H1 (cell line): ENCODE results near the gene ARHGAP23. TPM values are rescaled to one million over a fixed set of nuclear protein-coding genes. Genes with fewer than 3 reads are reported as not detected.

Source experiments
- ASH2L ChIP-seq: fragments of 200-600, 300-600 bp; sonication (generic); IDR thresholded peaks from one replicate; pipeline ENCODE4 v1.7.1; 2017; ENCODE audit warnings: low read length
- ATF2 ChIP-seq: IDR thresholded peaks from 2 replicates; pipeline ENCODE4 v1.6.1; 2012; ENCODE audit warnings: low read length, inconsistent platforms
- CEBPB ChIP-seq: IDR thresholded peaks from 2 replicates; pipeline ENCODE4 v1.6.1; 2012; ENCODE audit warnings: low read depth, low read length
- CREB1 ChIP-seq: IDR thresholded peaks from 2 replicates; pipeline ENCODE4 v1.6.1; 2012; ENCODE audit warnings: inconsistent platforms
- FOSL1 ChIP-seq: IDR thresholded peaks from 2 replicates; pipeline ENCODE4 v1.6.1; 2011; ENCODE audit warnings: mild to moderate bottlenecking, low read depth, low read length, moderate library complexity; ENCODE audit not compliant: insufficient read depth
- KDM4A ChIP-seq: IDR thresholded peaks from one replicate; pipeline ENCODE4 v1.7.1; 2012; ENCODE audit warnings: low read depth, mild to moderate bottlenecking, moderate library complexity, low read length, inconsistent platforms; ENCODE audit not compliant: severe bottlenecking
- POU5F1 ChIP-seq: IDR thresholded peaks from 2 replicates; pipeline ENCODE4 v1.6.1; 2011; ENCODE audit warnings: low read depth, mild to moderate bottlenecking, low read length, moderate library complexity
- RFX5 ChIP-seq: IDR thresholded peaks from 2 replicates; pipeline ENCODE4 v1.6.1; 2011; ENCODE audit warnings: low read depth, low read length, improper control_type of control experiment, borderline replicate concordance
- SAP30 ChIP-seq: fragments of 300-600 bp; sonication (generic); IDR thresholded peaks from 2 replicates; pipeline ENCODE4 v1.7.1; 2012; ENCODE audit warnings: low read length, moderate library complexity, mild to moderate bottlenecking, inconsistent platforms; ENCODE audit not compliant: insufficient read depth, insufficient replicate concordance
- SP2 ChIP-seq: IDR thresholded peaks from 2 replicates; pipeline ENCODE4 v1.6.1; 2012; ENCODE audit warnings: mild to moderate bottlenecking, low read length, inconsistent platforms
- SP4 ChIP-seq: IDR thresholded peaks from 2 replicates; pipeline ENCODE4 v1.6.1; 2012; ENCODE audit warnings: low read length, inconsistent platforms
- TAF1 ChIP-seq: IDR thresholded peaks from 2 replicates; pipeline ENCODE4 v1.6.1; 2011; ENCODE audit warnings: mild to moderate bottlenecking, low read depth, low read length
- TAF7 ChIP-seq: optimal IDR thresholded peaks from 2 replicates; pipeline ENCODE3; 2011; ENCODE audit warnings: low read depth, mild to moderate bottlenecking, inconsistent platforms, low read length, moderate library complexity, borderline replicate concordance
- polyA plus RNA-seq, 7 experiments: library from polyadenylated mRNA; depleted of rRNA in 3 of 7; stranded (reverse) in 5 of 7; unstranded in 2 of 7; fragments of >200 nt in 5 of 7; fragments of 200-250 nt in 2 of 7; gene quantifications; 1 replicate in 5 of 7; 2 replicates in 1 of 7; 4 replicates in 1 of 7; pipeline versions ENCODE4 v1.2.1 to v1.2.3, GENCODE V29; 2011 to 2013; ENCODE audit warnings: missing spikeins in 2 of 7, mixed read lengths in 2 of 7
- total RNA-seq: library from RNA; stranded (reverse); fragmentation: NEBNext Ultra II Directional; extraction: Animal tissue kit (Norgen Biotek cat#: 25700); gene quantifications from 2 replicates; pipeline ENCODE4 v1.2.1, GENCODE V29; 2021

ARHGAP23 gene
- total and polyA plus RNA-seq, 2 of the 8 experiments (the other 6 are each of a cell fraction or from before 2014, with no cell fraction given), result 16.3 to 107 TPM

- TF ChIP-seq ATF2, result no peak
- no peak for TF ChIP-seq SP2
- no peak for TF ChIP-seq ASH2L
- 0 out of 2 replicates have a peak, but pooled peaks have one; percentile 25 for TF ChIP-seq TAF1
- TF ChIP-seq RFX5, result no peak
- no peak for TF ChIP-seq CEBPB
- TF ChIP-seq SAP30, result no peak
- no peak for TF ChIP-seq TAF7
- no peak for TF ChIP-seq POU5F1
- TF ChIP-seq SP4, result no peak
- TF ChIP-seq KDM4A, result peak; percentile 78
- TF ChIP-seq FOSL1, result no peak
- TF ChIP-seq CREB1, result no peak
Observed at GRCh38 chr17:38509772-38510420, 81.6 kb downstream of the ARHGAP23 start (continued).
